SK-N-SH (cell line): ENCODE results near the gene TFAP2D.

Experiments used
- CTCF ChIP-seq: fragments of 200-600 bp; sonication (generic); IDR thresholded peaks from 2 replicates; pipeline ENCODE4 v1.6.1; 2017; ENCODE audit warnings: antibody characterized with exemption, mild to moderate bottlenecking, moderate library complexity
- FOXJ3 ChIP-seq: sonication (generic); formaldehyde crosslinking; IDR thresholded peaks from 2 replicates; pipeline ENCODE4 v1.5.1; 2020; ENCODE audit warnings: mild to moderate bottlenecking, missing genetic modification reagents
- SIN3A ChIP-seq: IDR thresholded peaks from 2 replicates; pipeline ENCODE4 v1.6.1; 2012; ENCODE audit warnings: low read depth, mild to moderate bottlenecking, low read length, moderate library complexity, borderline replicate concordance
- SMC3 ChIP-seq: IDR thresholded peaks from 2 replicates; pipeline ENCODE4 v1.6.1; 2012; ENCODE audit warnings: low read depth, low read length, improper control_type of control experiment
- TEAD4 ChIP-seq: IDR thresholded peaks from 2 replicates; pipeline ENCODE4 v1.4.0; 2012; ENCODE audit warnings: mild to moderate bottlenecking, borderline replicate concordance; ENCODE audit not compliant: insufficient read depth
- YY1 ChIP-seq: IDR thresholded peaks from 2 replicates; pipeline ENCODE4 v1.4.0; 2012; ENCODE audit warnings: low read depth, mild to moderate bottlenecking

GRCh38 chr6:50795574-50795973 lies 82.2 kb downstream of the TFAP2D start:
- TF ChIP-seq TEAD4 (no peak), CTCF (no peak), FOXJ3 (no peak), SMC3 (no peak), YY1 (no peak), SIN3A (no peak)
